HG02798 (cell line): ENCODE measurements around the gene ESRP2.

Experiments used
- ATAC-seq: cut with Tn5 transposase; IDR thresholded peaks from one replicate; pipeline ENCODE4 v1.9.1; 2021; ENCODE audit warnings: mild to moderate bottlenecking; ENCODE audit not compliant: unreplicated experiment, poor library complexity

ESRP2 gene

DNA sequence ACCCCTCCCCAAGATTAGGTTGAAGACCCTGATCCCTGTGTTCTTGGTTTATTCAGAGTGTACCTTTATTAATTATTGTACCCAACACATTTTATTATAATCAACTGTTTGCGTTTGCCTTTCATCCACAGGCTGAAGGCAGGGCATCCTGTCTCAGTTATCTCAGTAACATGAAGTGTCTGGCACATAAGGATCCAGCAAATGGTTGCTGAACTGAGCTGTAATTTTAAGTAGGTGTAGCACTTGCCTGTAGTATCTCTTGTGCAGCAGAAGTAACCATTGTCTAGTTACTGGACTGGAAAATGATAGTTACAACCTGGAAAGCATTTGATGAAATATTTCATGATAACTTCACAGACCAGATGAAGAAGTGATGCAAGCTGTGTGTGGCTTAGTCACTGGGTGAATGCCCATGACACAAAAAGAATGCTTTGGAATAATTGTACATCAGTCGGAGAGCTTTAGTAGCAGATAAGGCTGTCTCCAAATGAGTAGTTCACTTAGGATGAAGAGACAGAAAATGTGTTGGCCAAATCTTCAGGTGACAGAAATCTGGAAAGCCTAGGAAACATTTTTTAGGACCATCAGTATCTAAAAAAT lies 56.6 kb downstream of the ESRP2 start:
- ATAC-seq: no peak
